GM21367 (cell line): ENCODE results near the gene COG1.
A peak's percentile ranks its signal among the peaks of the same experiment; 100 is the strongest.

Experiments
- ATAC-seq: cut with Tn5 transposase; IDR thresholded peaks from one replicate; pipeline ENCODE4 v1.9.1; 2021; ENCODE audit not compliant: unreplicated experiment

The COG1 gene

DNA sequence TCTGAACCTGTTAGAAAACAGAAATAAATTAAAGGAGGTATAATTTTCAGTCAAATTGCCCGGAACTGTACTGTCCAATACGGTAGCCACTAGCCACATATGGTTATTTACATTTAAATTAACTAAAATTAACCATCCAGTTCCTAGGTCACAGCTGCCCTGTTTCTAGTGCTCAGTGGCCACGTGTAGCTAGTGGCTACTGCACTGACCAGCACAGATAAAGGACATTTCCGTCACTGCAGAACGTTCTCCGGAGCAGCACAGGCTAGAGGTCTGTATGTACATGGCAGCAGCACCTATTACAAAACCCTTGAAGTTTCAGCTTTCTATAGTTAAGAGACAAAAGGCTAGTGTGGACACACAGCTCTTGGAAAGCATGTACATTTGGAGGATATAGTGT, 35.1 kb downstream of the COG1 start:
- no peak for ATAC-seq

DNA sequence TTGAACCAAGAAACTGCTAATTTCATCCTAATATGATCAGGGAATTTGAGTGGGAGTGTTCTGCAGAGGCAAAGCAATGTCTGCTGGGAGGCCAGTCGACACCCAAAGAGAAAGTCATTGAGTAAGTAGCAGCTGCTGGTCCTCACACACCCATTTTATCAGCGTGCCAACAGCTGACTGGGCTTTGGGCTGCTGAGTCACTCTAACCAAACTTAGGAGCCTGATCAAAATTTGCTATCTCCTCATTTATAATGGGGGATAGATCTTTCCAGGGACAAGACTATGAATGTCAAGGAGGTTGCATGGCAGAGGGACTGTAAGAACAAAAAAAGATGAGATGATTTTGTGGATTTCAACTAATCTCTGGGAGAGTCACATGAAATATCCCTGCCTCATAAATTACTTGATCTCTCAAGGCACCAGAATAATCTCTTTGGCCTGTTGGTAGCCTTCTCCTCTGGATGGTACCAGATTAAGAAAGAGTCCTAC, 35.9 kb downstream of the COG1 start:
- no peak for ATAC-seq

DNA sequence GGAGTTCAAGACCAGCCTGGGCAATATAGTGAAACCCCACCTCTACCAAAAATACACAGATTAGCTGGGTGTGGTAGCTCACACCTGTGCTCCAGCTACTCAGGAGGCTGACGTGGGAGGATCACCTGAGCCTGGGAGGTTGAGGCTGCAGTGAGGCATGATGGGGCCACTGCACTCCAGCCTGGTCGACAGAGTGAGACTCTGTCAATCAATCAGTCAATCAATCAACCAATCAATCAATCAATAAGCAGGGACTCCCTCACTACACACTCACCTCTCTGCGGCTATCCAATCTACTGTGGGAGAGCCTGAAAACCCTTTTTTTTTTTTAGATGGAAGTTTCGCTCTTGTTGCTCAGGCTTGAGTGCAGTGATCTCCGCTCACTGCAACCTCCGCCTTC, 37.2 kb downstream of the COG1 start:
- no peak for ATAC-seq

DNA sequence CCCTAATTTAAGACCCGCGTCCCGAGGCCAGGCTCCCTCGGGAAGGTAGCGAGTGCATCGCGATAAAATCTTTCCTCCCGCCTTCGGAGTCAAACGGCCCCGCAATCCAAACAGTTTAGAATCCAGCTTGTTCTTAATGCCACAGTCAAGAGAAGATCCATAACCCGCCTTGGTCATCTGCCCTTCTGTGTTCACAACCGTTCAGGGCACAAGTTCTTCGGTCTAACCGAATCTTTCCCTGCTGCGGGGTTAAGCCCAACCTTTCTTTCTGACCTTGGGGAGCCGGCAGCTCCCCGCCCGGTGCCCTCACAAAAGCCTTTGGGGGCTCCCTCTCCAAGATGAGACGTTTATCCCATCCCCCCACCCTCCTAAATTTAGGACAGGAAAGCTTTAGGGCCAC, 38.5 kb downstream of the COG1 start:
- no peak for ATAC-seq

DNA sequence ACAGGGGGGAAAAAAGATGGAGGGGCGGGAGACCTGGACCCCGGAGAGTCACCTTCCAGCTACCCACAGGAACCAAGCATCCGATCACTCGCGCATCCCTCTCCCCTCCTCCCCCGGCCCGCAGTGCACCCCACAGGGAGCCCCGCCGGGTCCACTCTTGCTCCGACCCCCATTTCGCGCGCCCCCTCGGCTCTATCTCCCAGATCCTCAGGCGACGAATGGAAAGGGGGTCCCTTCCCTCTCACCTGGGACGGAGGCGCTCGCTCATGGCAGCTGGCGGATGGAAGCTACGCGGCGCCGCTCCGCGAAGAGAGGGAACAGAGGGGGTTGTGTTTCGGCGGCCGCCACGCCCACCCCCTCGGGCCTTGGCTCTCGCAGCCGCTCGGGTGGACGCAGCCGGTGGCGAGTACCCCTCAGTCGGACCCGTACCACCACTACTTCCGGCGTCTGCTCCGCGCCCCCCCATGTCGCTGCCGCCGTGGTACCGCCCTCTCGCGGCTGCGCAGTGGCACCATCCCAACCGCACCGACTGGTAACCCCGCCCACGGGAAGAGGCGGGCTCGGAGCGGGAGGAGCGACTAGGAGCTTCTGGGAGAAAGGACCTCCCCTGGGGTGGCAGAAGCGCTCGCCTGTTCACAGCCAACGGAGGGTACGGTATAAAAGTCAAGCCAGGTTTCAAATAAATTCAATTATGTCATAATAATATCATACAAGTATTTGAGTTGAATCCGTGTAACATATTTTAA, 39.2 kb downstream of the COG1 start:
- ATAC-seq = peak; percentile 79

DNA sequence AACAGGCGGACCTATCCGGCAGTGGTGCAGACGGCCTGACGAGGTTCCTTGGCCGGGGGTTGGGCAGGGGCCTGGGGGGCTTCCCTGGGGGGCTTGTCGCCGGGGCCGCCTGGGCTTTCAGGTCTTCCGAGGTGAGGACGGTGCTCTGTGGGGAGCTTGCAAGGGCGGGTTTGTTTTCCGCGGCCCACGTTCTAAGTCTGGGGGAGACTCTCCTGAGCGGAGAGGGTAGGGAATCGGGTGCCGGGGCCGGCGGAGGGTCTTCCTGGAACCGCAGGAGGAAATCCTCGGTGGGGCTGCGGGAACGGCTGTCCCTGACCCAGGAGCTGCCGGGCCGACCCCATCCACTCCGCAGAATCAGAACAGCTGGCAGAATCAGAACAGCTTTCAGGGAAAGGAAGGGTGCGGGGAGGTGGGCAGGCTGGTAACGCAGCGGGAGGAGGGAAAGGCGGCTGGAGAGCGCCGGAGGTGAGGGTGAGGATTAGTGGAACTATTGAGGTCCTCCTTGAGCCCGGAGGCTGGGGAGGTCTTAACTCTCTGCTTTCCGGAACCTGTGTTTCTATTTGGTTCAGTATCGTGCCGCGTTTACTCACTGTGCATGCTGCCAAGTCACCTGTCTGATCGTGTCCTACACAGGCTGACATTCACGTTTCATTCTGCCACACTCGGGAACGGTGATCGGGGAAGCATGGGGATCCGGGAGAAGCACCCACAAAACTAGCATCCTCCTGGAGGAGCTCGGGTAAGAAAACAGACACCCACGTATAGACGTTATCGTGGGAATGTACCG, 39.9 kb downstream of the COG1 start:
- ATAC-seq = peak; percentile 6

DNA sequence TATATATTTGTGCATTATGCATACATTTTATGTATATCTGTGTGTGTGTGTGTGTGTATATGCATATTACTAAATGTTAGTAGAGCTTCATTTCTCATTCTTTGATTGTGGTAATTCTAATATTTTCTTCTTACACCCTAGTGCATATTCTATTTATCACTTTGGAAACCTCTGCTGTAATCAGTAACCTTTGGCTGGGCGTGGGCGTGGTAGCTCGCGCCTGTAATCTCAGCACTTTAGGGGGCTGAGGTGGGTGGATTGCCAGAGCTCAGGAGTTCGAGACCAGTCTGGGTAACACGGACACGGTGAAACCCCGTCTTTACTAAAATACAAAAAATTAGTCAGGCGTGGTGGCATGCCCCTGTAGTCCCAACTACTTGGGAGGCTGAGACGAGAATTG, 41.9 kb downstream of the COG1 start:
- ATAC-seq = no peak

DNA sequence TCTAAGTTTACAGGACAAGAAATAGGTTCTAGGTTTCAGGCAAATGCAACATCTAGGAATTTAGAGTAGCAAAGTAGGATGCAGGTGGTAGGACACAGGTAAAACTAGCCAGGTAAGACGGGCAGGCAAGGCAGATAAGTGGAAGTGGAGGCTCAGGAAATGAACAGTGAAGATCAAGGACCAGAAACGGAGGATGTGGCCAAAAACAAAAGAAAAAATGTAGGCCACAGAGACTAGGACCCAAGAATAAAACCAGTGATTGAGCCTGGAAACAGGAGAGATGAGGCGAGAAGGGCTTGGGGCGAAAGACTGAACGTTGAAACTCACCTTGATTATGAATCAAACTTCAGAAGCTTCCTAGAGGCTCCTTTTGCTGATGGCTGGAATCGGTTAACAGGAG, 44.9 kb downstream of the COG1 start:
- ATAC-seq = no peak

DNA sequence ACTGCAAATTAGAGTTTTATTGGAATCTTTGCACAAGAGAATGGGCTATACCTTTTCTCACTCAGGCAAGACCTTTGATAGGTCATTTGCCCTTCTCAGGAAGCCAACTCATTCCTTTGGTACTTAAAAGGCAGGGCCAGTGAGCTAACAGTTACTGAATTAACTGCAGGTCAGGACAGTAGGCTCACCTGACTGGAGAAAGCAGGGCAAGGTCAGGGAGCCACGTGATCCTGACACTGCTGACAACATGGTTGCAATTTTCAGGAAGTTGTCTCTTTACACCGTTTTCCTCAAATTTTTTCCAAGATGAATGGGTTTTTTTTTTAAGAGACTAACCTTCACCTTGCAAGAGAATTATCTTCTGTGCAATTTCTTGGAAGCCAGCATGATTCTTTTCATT, 47.7 kb downstream of the COG1 start:
- ATAC-seq = no peak

DNA sequence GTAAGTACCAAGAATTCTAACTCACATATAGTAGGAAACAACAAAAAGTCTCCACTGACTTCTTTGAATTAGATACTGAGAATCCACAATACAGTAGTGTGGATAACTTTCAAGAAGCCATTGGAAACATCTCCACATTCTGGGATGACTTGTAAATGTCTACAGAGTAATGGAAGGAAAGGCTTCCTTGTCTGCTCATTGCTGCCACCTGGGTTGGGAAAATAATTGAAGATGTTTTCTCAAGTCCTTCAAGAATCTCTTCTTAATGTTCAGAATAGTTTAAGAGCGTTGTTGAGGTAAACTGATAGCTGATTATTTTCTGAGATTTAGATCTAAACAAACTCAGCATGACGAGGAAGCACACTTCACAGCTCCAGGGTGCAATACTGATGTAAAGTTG, 54.9 kb downstream of the COG1 start:
- no peak for ATAC-seq

DNA sequence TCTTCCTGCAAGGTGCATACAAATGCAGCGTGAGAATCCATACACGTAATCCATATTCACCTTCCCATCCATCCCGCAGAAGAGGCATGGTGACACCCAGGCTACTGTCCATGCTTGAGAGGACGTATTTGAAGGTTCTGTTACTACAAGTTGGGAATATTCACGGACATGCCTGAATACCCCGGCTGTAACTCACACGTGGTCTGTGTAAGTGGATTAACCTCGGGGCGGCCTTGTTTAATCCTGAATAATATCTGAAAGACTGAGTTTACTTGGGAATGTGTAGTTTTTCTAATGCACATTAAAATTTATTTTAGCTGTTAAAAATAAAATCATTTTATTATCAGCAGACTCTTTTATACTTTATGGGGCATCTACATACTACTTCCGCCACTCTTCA, 55.7 kb downstream of the COG1 start:
- no peak for ATAC-seq

DNA sequence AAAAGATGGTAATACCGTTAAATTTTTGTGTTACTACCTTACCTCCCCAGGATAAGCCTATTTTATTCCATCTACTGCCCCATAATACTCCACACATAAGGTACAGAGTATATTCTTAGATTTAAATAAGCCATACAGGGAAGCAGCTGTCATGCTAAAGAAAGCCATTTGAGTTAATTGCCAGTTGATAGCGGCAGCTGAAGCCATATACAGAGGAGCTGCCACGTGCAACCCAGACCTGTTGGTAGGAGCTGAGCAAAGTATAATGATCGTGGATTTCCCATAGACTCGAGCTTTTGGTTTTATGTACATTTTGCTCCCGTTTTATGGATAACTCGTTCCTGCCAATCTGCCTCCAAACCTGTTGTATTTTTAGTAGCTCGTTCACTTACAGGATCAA, 56.8 kb downstream of the COG1 start:
- no peak for ATAC-seq

DNA sequence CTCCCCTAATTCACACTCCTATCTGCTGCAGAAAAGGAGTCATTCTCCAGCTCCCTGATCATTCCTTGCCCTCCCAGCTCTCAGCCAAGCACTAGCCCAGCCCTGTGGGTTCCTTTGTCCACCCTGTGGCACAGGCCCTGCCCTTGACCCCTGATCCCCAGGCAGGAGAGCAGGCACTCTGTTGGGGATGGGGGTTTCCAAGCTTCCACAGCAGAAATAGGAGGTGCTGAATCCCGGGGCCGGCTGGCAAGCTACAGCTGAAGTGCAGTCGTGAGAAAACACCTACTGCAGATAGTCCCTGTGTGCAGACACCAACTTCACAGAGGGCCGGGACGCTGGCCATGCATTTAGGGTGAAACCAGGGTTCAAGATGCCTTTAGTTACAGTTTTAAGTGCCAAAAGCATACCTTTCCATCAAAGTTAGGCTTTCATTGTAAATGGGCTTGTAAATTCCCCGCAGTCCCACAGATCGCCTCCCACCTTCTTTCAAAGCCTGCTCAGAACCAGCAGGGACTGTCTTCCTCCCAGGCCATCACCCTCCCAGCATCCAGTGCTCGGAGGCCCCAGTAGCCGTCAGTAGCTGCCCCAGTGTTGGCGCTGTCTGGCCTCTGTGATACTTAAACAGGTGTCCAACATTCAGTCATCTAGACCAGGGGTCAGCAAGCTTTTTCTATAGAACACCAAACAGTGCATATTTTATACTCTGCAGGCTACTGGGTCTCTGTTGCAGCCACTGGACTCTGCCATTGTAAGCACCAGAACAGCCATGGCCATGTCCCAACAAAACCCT, 58.2 kb downstream of the COG1 start:
- ATAC-seq = no peak

DNA sequence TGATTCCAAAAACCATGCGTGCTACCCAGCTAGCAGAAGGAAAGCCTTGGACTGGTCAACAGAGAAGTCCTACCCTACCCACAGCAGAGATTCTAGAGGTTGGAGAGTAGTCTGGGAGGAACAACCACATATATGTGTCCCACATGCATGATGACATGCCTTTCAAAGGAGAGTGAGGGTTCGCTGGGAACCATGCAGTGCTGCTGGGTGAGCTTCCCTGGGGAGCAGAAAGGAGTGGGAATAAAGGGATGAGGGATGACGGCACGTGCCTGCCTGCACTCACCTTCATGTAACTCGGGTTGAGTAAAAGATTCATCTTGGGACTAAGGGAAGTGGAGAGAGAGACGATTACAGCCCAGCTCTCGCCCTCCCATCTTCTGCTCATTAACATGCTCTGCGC, 59.0 kb downstream of the COG1 start:
- ATAC-seq = no peak

DNA sequence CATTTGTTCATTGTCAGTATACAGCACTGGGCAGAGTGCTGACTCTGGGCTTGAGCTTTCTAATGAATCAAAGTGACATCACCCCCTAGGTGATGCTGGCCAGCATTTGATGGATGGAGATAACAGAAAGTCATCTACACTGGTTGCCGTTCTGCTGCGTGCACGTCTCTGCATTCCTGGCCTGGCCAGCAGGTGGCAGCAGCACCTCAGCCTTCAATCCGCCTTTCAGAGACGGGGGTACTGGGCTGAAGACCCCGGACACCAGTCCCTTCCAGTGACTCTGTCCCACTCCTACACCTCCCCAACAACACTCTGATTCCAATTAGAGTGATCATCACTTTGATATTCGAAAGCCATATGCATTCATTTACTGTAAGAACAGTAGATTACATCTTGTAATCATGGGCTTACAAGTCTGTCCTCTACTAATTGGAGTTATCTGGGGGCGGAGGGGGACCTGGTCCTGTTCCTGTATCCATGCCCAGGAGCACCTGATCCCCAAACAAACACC, 62.9 kb downstream of the COG1 start:
- no peak for ATAC-seq

DNA sequence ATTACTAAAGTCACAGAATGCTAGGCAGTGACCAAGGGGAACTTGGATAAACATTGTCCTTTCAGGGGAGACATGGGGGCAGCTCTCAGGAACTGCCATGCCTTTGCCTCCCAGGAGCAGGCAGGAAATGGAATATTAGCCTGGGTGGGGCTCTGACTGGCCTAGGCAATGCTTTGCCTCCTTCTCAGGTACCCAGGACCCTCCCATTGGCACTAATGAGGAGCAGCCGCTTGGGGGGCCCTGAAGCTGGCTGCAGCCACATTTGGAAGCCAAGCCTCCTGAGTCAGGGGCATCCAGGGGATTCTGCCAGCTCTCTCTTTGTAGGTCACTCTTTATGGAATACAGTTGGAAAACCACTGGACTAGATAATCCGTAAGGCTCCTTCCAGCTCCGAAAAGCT, 63.4 kb downstream of the COG1 start:
- no peak for ATAC-seq

DNA sequence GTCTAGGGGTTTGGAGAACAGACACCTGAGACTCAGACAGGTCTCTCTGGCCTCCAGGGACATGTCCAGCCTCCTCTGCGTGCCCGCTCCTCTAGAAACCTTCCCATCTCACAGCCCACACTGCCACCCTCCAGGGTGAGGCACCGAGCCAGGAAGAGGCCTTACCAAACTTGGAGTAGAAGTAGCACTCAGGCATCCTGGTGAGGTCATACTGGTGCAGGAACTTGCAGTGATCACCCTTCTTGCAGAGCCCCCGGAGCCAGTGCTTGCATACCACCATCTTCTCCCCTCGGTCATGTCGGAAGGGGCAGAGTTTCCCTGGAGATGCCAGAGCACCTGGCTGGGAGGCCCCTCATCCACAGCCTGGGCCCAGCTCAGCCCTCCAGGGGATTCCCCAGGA, 64.7 kb downstream of the COG1 start:
- no peak for ATAC-seq
